Glutamatergic neuron (in vitro differentiated cells): Measurements from ENCODE around the gene SLC25A51. TPM values are rescaled to one million over a fixed set of nuclear protein-coding genes. Genes with fewer than 3 reads are reported as not detected.

ENCODE experiments used
- DNase-seq: peaks from one replicate; pipeline ENCODE4 v3.0.0; 2022
- H3K27ac Mint-ChIP-seq: one replicate; pipeline ENCODE4 v1.8.0; 2020; ENCODE audit warnings: mild to moderate bottlenecking, mixed read lengths, inconsistent platforms; ENCODE audit not compliant: unreplicated experiment
- H3K27me3 Mint-ChIP-seq: one replicate; pipeline ENCODE4 v1.8.0; 2020; ENCODE audit warnings: mild to moderate bottlenecking, moderate library complexity, mixed read lengths, inconsistent platforms; ENCODE audit not compliant: unreplicated experiment
- H3K36me3 Mint-ChIP-seq: one replicate; pipeline ENCODE4 v1.8.0; 2020; ENCODE audit warnings: mild to moderate bottlenecking, mixed read lengths, inconsistent platforms; ENCODE audit not compliant: unreplicated experiment
- H3K4me1 Mint-ChIP-seq: one replicate; pipeline ENCODE4 v1.8.0; 2020; ENCODE audit warnings: mild to moderate bottlenecking, low read depth, mixed read lengths, inconsistent platforms; ENCODE audit not compliant: unreplicated experiment
- H3K4me3 Mint-ChIP-seq: one replicate; pipeline ENCODE4 v1.8.0; 2020; ENCODE audit warnings: mild to moderate bottlenecking, mixed read lengths, inconsistent platforms; ENCODE audit not compliant: unreplicated experiment
- H3K9me3 Mint-ChIP-seq: one replicate; pipeline ENCODE4 v1.8.0; 2020; ENCODE audit warnings: mild to moderate bottlenecking, moderate library complexity, mixed read lengths, inconsistent platforms; ENCODE audit not compliant: unreplicated experiment
- total RNA-seq: library from RNA; stranded (reverse); fragmentation: NEBNext Ultra II Directional; extraction: Animal tissue kit (Norgen Biotek cat#: 25700); gene quantifications from one replicate; pipeline ENCODE4 v1.2.1, GENCODE V29; 2021; ENCODE audit not compliant: unreplicated experiment
- TF ChIP-seq, protein P1 (sequence below): fragments of 200-600 bp; sonication (generic); IDR thresholded peaks from one replicate; pipeline ENCODE4 v1.5.0; 2021; ENCODE audit not compliant: partially characterized antibody, unreplicated experiment

The SLC25A51 gene
- total RNA-seq, 1 donor from 2014 or later, result 48.6 TPM

GRCh38 chr9:37908698-37909186 lies 4.8 kb upstream of the SLC25A51 start:
- H3K4me1 Mint-ChIP-seq, result peaks cover 18% of the 10 kb centered on the region

DNA sequence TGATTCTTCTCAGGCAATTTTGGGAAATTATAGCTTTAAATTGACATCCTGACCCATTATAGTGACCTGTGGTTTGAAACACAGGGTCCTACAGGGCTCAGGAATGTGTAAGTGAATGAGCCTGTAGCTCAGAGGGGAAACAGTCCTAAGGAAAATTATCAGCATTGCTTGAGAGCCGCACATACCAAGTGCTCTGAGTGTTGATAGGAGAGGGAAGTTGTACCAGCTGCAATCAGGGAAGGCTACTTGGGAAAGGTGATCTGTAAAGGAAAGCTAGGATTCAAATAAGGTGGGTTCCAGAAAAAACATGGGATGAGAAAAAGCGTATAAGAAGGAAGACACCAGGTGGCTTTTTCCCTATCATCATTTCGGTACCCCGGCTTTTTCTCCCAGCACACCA lies 4.4 kb upstream of the SLC25A51 start:
- H3K27ac Mint-ChIP-seq, result no peak overlapping the region
- no peak overlapping the region for H3K4me3 Mint-ChIP-seq
- no peak for DNase-seq
- peaks cover 15% of the 10 kb centered on the region for H3K4me1 Mint-ChIP-seq
- TF ChIP-seq, protein P1, sequence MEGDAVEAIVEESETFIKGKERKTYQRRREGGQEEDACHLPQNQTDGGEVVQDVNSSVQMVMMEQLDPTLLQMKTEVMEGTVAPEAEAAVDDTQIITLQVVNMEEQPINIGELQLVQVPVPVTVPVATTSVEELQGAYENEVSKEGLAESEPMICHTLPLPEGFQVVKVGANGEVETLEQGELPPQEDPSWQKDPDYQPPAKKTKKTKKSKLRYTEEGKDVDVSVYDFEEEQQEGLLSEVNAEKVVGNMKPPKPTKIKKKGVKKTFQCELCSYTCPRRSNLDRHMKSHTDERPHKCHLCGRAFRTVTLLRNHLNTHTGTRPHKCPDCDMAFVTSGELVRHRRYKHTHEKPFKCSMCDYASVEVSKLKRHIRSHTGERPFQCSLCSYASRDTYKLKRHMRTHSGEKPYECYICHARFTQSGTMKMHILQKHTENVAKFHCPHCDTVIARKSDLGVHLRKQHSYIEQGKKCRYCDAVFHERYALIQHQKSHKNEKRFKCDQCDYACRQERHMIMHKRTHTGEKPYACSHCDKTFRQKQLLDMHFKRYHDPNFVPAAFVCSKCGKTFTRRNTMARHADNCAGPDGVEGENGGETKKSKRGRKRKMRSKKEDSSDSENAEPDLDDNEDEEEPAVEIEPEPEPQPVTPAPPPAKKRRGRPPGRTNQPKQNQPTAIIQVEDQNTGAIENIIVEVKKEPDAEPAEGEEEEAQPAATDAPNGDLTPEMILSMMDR, result no peak
- peaks cover 4% of the 10 kb centered on the region for H3K27me3 Mint-ChIP-seq
- no peaks in the 10 kb centered on the region for H3K36me3 Mint-ChIP-seq
- peaks cover 8% of the 10 kb centered on the region for H3K9me3 Mint-ChIP-seq

More at GRCh38 chr9:37908698-37909186, 4.8 kb upstream of the SLC25A51 start:
- no peak overlapping the region for H3K27ac Mint-ChIP-seq
- no peak for DNase-seq
- no peaks in the 10 kb centered on the region for H3K36me3 Mint-ChIP-seq
- H3K27me3 Mint-ChIP-seq, result peaks cover 8% of the 10 kb centered on the region
- TF ChIP-seq, protein P1, result no peak
- H3K4me3 Mint-ChIP-seq, result no peak overlapping the region
- H3K9me3 Mint-ChIP-seq, result peaks cover 12% of the 10 kb centered on the region

GRCh38 chr9:37906312-37907239 lies 2.6 kb upstream of the SLC25A51 start:
- peak overlapping the region; percentile 38 for H3K4me3 Mint-ChIP-seq
- H3K27me3 Mint-ChIP-seq, result peaks cover 4% of the 10 kb centered on the region
- TF ChIP-seq, protein P1, result no peak
- H3K36me3 Mint-ChIP-seq, result no peaks in the 10 kb centered on the region
- H3K4me1 Mint-ChIP-seq, result peaks cover 17% of the 10 kb centered on the region
- no peak for DNase-seq
- peaks cover 8% of the 10 kb centered on the region for H3K9me3 Mint-ChIP-seq
- peak overlapping the region; percentile 55 for H3K27ac Mint-ChIP-seq

GRCh38 chr9:37905776-37906175 lies 1.8 kb upstream of the SLC25A51 start:
- DNase-seq, result no peak
- peaks cover 4% of the 10 kb centered on the region for H3K27me3 Mint-ChIP-seq
- H3K36me3 Mint-ChIP-seq, result no peaks in the 10 kb centered on the region
- peaks cover 8% of the 10 kb centered on the region for H3K9me3 Mint-ChIP-seq
- H3K4me1 Mint-ChIP-seq, result peaks cover 17% of the 10 kb centered on the region
- H3K4me3 Mint-ChIP-seq, result peak overlapping the region; percentile 38
- TF ChIP-seq, protein P1, result no peak
- peak overlapping the region; percentile 55 for H3K27ac Mint-ChIP-seq

GRCh38 chr9:37905131-37905505 lies 1.2 kb upstream of the SLC25A51 start:
- no peak for DNase-seq
- Mint-ChIP-seq H3K4me3 (peak overlapping the region; percentile 83), H3K36me3 (no peaks in the 10 kb centered on the region), H3K9me3 (peaks cover 8% of the 10 kb centered on the region), H3K27ac (peak overlapping the region; percentile 12), H3K27me3 (peaks cover 3% of the 10 kb centered on the region), H3K4me1 (peaks cover 17% of the 10 kb centered on the region)
- TF ChIP-seq, protein P1, result no peak
